Heart left ventricle (tissue), 13 donors: ENCODE data around the gene TMEM40.

Experiments used
- CTCF ChIP-seq, 12 donors: fragments of 200-600 bp; sonication (generic) in 4 of 12; IDR thresholded peaks; one replicate each; pipeline versions ENCODE4 v1.5.0 to v1.8.0; 2018 to 2022; ENCODE audit warnings: antibody characterized with exemption in 12 of 12, mild to moderate bottlenecking in 5 of 12
- POLR2A ChIP-seq, 2 donors: fragments of 450-650 bp; IDR thresholded peaks; one replicate each; pipeline ENCODE4 v1.6.1; 2017; ENCODE audit warnings: antibody characterized with exemption in 2 of 2, mild to moderate bottlenecking in 2 of 2, moderate library complexity in 2 of 2
- donor health status: ischemic (EF 13 %, LVEDD 7.1; RV severe dilation, severe dysfunction).
- donor health status: DM: no; HTN: yes; CAD: no.
- donor health status: DM: no; HTN: no; CAD: no.
- donor health status: ischemic (EF 25% LVEDD 6.9; RV normal size, moderate dysfunction).
- donor health status: ischemic (EF 25% LVEDD 5.7; RV mildly dilated, moderate dysfunction).
- donor health status: ischemic (EF 35%, LVEDD 5.7; RV mildly dilated, moderate dysfunction).
- donor health status: nonischemic (EF 11% LVEDD 7.7; RV severe dilation, severe dysfunction).
- donor health status: DM: yes; HTN: yes; CAD: no.
- donor health status: PGD.
- donor health status: ischemic (EF 29% LVEDD 5.4; RV normal size, mild dysfunction).
- donor health status: nonischemic (EF 23%, LVEDD 6.1; RV moderate dilation, normal function).

GRCh38 chr3:12743583-12743982 is 15.5 kb downstream of the TMEM40 start:
- TF ChIP-seq CTCF (IDR thresholded peaks at IDR 0.05): no peak
- no peak for TF ChIP-seq POLR2A (IDR thresholded peaks at IDR 0.05)
